ENCODE data around the gene PSKH1.
A peak's percentile ranks its signal among the peaks of the same experiment; 100 is the strongest.

PSKH1 gene

GRCh38 chr16:67940446-67941089, 47.5 kb downstream of the PSKH1 start:
- no peak overlapping the region for H3K9ac ChIP-seq
- H3K27ac ChIP-seq: no peak overlapping the region
- TF ChIP-seq, protein P1, sequence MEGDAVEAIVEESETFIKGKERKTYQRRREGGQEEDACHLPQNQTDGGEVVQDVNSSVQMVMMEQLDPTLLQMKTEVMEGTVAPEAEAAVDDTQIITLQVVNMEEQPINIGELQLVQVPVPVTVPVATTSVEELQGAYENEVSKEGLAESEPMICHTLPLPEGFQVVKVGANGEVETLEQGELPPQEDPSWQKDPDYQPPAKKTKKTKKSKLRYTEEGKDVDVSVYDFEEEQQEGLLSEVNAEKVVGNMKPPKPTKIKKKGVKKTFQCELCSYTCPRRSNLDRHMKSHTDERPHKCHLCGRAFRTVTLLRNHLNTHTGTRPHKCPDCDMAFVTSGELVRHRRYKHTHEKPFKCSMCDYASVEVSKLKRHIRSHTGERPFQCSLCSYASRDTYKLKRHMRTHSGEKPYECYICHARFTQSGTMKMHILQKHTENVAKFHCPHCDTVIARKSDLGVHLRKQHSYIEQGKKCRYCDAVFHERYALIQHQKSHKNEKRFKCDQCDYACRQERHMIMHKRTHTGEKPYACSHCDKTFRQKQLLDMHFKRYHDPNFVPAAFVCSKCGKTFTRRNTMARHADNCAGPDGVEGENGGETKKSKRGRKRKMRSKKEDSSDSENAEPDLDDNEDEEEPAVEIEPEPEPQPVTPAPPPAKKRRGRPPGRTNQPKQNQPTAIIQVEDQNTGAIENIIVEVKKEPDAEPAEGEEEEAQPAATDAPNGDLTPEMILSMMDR (IDR thresholded peaks at IDR 0.05): no peak
- no peaks in the 10 kb centered on the region for H3K79me2 ChIP-seq
- no peaks in the 10 kb centered on the region for H3K9me3 ChIP-seq (ENCODE audit: control insufficient read depth, low read length)
- H3K4me3 ChIP-seq (ENCODE audit: low read depth, low read length): no peak overlapping the region
- H3K4me1 ChIP-seq: peaks cover 6% of the 10 kb centered on the region
- H2AFZ ChIP-seq: no peak overlapping the region
- no peak overlapping the region for H3K4me2 ChIP-seq (ENCODE audit: low read length)
- H3K27me3 ChIP-seq (ENCODE audit: control insufficient read depth, insufficient read depth, low read length): no peaks in the 10 kb centered on the region
- H3K36me3 ChIP-seq (ENCODE audit: control insufficient read depth, insufficient read depth, low read length): no peaks in the 10 kb centered on the region

- no peaks in the 10 kb centered on the region for H3K27me3 ChIP-seq (ENCODE audit: control insufficient read depth, insufficient read depth, low read length)
- TF ChIP-seq, protein P1 (IDR thresholded peaks at IDR 0.05): no peak
- H3K4me3 ChIP-seq (ENCODE audit: low read depth, low read length): no peak overlapping the region
- no peak overlapping the region for H3K9ac ChIP-seq
- no peak overlapping the region for H2AFZ ChIP-seq
- no peaks in the 10 kb centered on the region for H3K9me3 ChIP-seq (ENCODE audit: control insufficient read depth, low read length)
- H3K4me2 ChIP-seq (ENCODE audit: low read length): no peak overlapping the region
- H3K4me1 ChIP-seq: peaks cover 6% of the 10 kb centered on the region
- no peak overlapping the region for H3K27ac ChIP-seq
- no peaks in the 10 kb centered on the region for H3K36me3 ChIP-seq (ENCODE audit: control insufficient read depth, insufficient read depth, low read length)
- H3K79me2 ChIP-seq: no peaks in the 10 kb centered on the region
These were observed 48.6 kb downstream of the PSKH1 start for GRCh38 chr16:67941469-67942199.

- Histone ChIP-seq H2AFZ (no peak overlapping the region), H3K36me3 (ENCODE audit: control insufficient read depth, insufficient read depth, low read length) (no peaks in the 10 kb centered on the region), H3K9me3 (ENCODE audit: control insufficient read depth, low read length) (no peaks in the 10 kb centered on the region), H3K4me3 (ENCODE audit: low read depth, low read length) (no peak overlapping the region), H3K4me1 (peaks cover 1% of the 10 kb centered on the region), H3K27ac (no peak overlapping the region), H3K79me2 (no peaks in the 10 kb centered on the region), H3K27me3 (ENCODE audit: control insufficient read depth, insufficient read depth, low read length) (no peaks in the 10 kb centered on the region), H3K4me2 (ENCODE audit: low read length) (no peak overlapping the region), H3K9ac (no peak overlapping the region)
- TF ChIP-seq, protein P1 (IDR thresholded peaks at IDR 0.05): peak; percentile 69
These were observed 49.1 kb downstream of the PSKH1 start for GRCh38 chr16:67942200-67942509.

GRCh38 chr16:67942510-67943255, 49.6 kb downstream of the PSKH1 start:
- no peak overlapping the region for H3K4me3 ChIP-seq (ENCODE audit: low read depth, low read length)
- no peaks in the 10 kb centered on the region for H3K36me3 ChIP-seq (ENCODE audit: control insufficient read depth, insufficient read depth, low read length)
- H3K27me3 ChIP-seq (ENCODE audit: control insufficient read depth, insufficient read depth, low read length): no peaks in the 10 kb centered on the region
- H3K9ac ChIP-seq: no peak overlapping the region
- no peak overlapping the region for H3K27ac ChIP-seq
- H3K4me1 ChIP-seq: no peaks in the 10 kb centered on the region
- no peaks in the 10 kb centered on the region for H3K79me2 ChIP-seq
- no peaks in the 10 kb centered on the region for H3K9me3 ChIP-seq (ENCODE audit: control insufficient read depth, low read length)
- no peak overlapping the region for H3K4me2 ChIP-seq (ENCODE audit: low read length)
- TF ChIP-seq, protein P1 (IDR thresholded peaks at IDR 0.05): no peak
- no peak overlapping the region for H2AFZ ChIP-seq
